Stimulated activated CD8-positive, alpha-beta memory T cell treated with anti-CD3 and anti-CD28 coated beads, Interleukin-4, amount 100 ng/mL, for 48 hours (primary cell): ENCODE results near the gene HSPB2.

Experiments used
- DNase-seq: peaks from one replicate; pipeline ENCODE4 v3.0.0-alpha.2; 2020

The HSPB2 gene

DNA sequence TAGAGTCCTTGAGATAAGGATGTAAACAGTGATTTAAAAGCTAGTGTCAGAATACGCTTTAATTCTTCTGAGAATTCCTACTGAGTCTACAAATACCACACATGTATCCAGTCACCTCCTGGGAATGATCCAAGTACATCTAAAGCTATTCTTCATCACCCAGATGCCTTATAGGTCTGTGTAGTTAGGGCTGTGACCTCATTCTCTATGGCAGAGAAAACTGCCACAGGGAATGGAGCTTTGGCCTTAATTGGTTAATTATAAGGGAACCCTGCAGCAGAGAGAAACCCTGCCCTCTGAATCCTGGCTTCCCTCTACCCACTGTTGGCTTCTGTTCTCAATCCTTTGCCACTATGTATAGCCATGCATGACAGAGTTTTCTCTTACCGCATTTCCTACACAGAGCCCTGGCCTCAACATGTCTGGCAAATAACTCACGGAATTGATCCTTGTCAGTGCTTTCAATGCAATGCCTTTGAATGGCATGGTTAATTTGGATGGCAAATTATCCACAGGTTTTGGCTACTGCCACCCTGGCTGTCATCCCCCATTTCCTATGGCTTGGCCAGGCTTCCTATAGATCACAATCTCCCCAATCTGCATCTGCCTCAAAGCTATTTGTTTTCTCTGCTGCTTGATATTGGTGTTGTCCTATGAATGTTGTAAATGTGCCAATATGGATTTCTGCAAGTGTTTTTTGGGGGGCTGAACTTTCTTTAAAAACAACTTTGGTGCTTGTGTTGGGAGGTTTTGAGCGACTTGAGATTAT lies 27.5 kb downstream of the HSPB2 start:
- DNase-seq, result no peak

GRCh38 chr11:111941963-111942362 lies 29.4 kb downstream of the HSPB2 start:
- DNase-seq, result no peak

GRCh38 chr11:111942829-111943228 lies 30.3 kb downstream of the HSPB2 start:
- no peak for DNase-seq

DNA sequence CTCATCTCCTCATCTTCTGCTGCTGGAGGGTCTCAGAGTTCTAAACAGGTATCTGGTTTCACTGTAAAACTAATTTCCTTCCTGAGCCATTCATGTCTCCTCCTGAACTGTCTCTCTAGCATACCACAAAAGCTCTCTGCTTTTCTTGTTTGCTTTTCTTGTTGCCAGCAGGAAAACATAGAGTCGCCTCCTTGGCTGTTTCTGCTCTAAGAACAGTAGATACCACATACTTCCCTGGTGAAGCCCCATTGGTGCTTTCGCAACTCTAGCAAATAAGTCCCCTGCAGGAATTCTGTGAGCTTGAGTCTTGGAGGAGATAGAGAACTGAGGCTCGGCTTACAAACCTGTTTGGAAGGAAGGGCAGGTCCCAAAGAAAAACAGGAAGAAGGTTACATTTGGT lies 31.6 kb downstream of the HSPB2 start:
- DNase-seq, result no peak

GRCh38 chr11:111944651-111945051 lies 32.1 kb downstream of the HSPB2 start:
- no peak for DNase-seq

- no peak for DNase-seq
Observed at GRCh38 chr11:111945198-111945597, 32.7 kb downstream of the HSPB2 start.

DNA sequence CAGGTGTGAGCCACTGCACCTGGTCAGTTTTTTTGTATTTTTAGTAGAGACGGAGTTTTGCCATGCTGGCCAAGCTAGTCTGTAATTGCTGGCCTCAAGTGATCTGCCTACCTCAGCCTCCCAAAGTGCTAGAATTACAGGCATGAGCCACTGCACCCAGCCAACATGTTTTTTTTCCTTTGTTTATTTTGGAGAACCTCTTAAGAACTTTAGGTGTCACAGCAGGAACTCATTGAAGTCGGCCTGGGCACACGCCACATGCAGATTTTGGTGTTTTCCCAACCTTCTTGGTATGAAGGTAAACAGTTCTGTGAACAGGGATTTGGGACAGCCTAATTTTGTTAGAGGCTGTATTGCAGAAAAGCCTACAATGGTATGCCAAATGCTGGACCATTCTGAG lies 34.0 kb downstream of the HSPB2 start:
- no peak for DNase-seq

DNA sequence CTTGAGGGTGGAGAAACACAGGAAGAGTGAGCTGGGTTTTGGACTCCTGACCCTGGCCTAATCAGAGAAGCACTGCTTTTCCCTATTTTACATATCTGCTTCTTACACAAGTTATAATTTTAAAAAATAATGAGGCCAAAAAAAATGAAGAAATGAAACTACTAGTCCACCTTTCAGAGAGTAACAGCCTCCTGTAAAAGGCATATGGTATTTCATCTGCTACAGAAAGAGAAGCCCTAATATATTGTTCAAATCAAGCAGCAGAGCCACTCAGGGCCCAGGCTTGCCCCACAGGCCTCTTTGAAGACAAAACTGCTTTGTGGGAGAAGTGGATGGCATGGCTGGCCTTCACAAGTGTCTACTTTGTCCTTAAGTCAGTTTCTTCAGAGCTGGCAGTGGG lies 34.6 kb downstream of the HSPB2 start:
- DNase-seq, result no peak

DNA sequence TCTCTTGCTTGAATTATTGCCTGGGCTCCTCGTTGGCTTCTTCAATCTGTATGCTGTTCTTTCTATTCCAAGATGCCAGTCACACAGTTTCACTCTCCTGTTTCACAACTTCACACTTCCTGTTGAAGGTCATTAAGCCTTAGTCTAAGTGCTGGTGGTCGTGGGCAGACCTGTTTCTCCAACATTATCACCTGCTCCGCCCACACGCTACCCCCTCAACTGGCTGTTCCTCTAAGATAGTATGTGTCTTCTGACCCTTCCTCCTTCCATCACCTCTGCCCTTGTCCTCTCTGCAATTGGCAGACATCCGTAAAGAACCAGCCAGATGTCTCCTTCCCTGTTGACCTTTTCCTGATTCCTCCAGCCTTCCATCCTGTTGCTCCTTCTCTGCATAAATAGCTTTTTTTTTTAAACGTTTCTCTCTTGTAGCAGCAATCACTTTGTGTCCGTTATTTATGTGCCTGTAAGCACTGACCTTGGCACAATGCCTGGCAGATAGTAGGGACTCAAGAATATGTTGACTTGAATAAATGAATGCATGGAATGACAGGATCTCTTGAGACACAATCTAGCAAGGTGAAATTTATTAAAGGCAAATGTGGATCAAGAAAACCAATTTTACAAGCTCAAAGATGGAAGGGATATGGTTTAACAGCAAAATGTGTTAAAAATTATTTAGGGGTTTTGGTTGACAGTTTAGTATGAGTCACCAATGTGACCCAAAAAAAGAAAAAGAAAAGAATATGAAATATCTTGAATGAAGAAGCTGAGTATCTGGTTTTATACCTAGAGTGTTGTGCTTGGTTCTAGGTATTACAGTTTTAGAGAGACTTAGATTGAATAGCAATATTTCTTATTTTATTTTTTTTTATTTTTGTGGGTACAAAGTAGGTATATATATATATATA lies 37.2 kb downstream of the HSPB2 start:
- no peak for DNase-seq

- no peak for DNase-seq
Observed at GRCh38 chr11:111951565-111951964, 39.0 kb downstream of the HSPB2 start.

GRCh38 chr11:111954154-111954553 lies 41.6 kb downstream of the HSPB2 start:
- DNase-seq, result no peak

GRCh38 chr11:111957663-111958444 lies 45.3 kb downstream of the HSPB2 start:
- DNase-seq, result no peak

DNA sequence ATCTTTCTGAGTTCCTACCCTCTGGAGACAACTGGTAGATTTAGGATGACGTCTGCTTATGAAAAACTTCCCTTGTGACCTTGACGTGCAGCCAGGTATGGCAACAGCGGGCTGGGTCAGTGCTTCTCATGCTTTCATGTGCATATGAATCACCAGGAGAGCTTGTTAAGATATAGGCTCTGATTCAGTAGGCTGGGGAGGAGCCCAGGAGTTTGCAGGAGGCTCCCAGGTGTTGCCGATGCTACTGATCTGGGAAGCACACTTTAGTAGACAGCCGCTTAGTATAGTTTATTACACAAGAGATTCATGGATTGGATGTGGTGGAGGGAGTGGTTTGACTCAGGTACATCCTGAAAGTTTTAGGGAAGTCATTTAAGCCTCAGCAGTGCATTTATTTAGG lies 48.4 kb downstream of the HSPB2 start:
- no peak for DNase-seq

DNA sequence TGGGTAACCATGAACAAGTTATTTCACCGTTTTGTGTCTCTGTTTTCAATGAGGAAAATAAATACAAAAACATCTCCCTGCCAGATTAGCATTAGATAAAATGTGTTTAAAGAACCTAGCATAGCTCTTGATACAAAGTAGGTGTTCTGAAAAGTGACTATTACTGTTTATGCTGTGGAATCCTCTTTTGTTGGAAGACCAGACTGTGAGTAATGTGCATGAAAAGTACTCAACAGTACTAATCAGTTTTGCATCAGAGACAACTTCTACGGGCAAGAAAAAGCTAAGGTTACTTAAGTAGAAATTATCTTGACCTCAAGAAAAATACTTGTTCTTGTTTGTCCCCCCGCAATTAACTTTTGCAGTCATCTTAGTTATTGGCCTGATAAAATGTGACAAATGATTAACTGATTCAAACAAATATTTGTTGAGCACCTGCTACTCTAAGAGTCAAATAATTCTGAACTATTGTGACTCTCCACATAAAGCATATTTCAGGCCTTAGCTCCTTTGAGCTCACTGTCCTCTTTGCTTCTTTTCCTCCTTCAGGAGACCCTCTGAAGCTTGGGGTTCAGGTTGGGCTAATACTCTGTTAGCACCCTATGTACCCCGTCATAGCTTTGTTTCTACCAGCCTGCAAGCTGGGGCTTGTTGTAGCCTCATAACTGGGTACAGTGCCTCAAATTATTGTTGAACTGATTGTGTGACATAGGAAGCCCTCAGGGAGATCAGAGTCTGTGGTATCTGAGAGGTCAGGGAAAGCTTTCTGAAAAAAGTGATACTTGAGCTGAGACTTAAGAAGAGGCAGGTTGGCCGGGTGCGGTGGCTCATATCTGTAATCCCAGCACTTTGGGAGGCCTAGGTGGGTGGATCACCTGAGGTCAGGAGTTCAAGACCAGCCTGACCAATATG lies 49.1 kb downstream of the HSPB2 start:
- DNase-seq, result no peak
